Measurements from ENCODE around the gene CTSC. TPM values are rescaled to one million over a fixed set of nuclear protein-coding genes. Genes with fewer than 3 reads are reported as not detected.

The CTSC gene
- 20.3 TPM for total RNA-seq
- long read RNA-seq, full-length matches to known transcripts = 8 of 11 reads
- long read RNA-seq, partial matches to known transcripts = 0 of 11 reads
- long read RNA-seq, other reads (novel, unspliced or antisense) = 3 of 11 reads

DNA sequence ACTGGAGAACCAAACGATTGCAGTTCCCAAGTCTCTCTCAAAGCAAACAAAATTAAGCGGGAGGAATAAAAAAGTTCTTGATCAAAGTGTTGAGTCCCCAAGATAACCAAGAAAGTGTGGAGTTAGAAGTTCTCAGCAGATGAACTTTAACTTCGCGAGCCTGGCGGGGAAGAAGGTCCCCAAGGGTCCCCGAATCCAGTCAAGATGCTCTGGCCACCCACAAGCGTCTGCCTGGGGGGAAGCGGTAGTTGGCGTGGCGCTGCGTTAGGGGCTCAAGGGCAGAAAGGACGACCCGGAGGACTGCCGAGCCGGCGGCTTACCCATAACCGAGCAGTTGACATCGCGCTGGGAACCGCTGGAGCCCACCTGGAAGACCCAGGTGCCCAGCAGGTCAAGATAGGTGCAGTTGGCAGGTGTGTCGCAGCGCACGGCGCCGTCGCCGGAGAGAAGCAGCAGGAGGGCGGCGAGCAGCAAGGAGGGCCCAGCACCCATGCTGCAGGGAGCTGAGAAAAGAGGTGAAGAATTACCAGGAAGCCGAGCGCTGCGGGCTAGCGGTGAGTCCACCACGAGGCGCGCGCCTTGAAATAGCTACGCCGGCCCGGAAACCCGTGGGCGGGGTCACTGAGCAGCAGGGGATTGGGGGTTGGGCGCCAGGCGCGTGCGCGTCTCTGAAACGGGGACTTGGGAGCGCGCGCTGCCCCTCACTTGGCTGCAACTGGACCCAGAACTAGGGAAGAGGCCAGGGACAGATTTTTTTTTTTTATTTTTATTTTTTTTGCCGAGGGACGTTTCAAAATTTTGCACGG lies at the start of gene CTSC:
Gene CTSC, minus strand, starts transcription at position 556 of the 806 bp plus-strand sequence. Its CDS starts 64 bp downstream, at position 492.
- ATAC-seq = peak; percentile 98
- intact Hi-C loops (cut with micrococcal nuclease) = no loop called here
- peak; percentile 96 for DNase-seq

DNA sequence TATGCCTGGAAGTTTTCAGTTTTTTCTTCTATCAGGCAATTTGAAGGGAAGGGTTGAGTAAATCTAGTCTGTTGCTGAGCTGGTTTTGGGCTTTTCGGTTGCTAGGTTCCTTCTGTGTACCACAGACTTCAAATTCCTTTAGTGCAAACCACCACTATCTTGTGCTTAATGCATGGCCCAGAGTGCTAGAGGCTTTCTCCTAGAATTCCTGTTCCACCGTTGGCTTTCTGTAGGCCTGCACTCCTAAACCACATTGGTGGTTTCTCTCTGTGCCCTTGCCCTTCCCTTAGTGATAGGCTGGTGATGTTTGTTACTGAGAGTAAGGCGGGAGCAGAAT lies 47.1 kb upstream of the CTSC start:
- intact Hi-C loops (cut with micrococcal nuclease) = no loop called here
- DNase-seq = no peak
- ATAC-seq = no peak

DNA sequence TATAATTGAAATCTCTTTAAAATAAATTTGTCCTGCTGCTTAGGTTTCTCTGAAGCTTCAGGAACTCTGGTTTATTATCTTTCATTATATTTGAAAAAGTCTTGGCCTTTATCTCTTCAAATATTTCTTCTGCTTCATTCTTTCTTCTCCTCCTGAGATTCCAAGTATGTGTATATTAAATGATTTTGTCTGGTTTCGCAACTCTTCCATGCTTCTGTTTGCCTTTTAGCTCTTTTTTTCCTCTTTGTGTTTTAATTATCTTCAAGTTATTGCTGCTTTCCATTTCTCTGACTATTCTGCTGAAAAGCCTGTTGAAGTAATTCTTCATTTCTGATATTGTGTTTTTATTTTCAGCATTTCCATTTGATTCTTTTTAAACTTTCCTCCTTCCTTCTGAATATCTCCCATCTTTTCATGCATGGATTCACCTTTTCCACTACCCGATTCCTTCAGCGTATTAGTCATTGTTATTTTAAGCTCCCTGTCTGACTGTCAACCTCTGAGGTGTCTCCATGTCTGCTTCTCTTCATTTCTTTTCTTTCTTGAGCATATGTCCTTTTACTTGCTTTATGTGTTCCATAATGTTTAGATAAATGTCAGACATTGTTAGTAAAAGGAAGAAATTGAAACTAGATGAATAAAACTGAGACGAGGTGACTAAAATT lies 46.6 kb upstream of the CTSC start:
- intact Hi-C loops (cut with micrococcal nuclease) = no loop called here
- ATAC-seq (no peak), DNase-seq (no peak)

DNA sequence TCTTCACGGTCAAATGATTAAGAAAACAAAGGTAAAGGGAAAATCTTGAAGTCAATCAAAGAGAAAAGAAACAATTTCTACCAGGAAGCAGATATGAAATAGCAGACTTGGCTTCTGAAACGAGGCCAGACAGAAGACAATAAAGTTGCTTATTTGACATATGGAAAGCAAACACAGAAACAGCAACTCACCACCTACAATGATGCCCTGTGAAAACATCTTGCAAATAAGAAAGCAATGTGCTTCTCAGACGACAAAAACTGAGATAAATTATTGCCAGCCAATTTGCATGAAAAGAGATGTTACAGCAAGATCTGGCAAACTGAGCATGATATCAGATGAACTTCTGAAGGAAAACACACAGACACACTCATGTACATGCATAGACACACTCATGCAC lies 45.9 kb upstream of the CTSC start:
- intact Hi-C loops (cut with micrococcal nuclease) = no loop called here
- no peak for DNase-seq
- ATAC-seq = no peak

DNA sequence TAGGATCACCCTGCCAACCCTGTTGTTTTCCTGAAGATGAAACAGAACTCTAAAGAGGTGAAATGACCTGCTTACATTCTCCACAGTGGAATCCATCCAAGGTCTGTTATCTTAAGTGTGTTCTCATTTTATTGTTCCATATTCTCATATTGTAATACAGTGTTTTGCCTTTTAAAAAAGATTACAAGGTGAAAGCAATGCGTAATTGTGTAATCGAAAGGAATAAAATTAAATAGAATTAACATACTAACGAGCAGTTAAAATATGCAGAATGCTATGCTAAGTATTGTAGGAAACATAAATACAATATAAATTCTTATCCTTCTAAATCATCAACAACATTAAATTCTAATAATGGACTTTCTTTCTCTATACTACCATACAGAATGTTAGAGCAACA lies 41.6 kb upstream of the CTSC start:
- DNase-seq (no peak), ATAC-seq (no peak)
- intact Hi-C loops (cut with micrococcal nuclease) = no loop called here

DNA sequence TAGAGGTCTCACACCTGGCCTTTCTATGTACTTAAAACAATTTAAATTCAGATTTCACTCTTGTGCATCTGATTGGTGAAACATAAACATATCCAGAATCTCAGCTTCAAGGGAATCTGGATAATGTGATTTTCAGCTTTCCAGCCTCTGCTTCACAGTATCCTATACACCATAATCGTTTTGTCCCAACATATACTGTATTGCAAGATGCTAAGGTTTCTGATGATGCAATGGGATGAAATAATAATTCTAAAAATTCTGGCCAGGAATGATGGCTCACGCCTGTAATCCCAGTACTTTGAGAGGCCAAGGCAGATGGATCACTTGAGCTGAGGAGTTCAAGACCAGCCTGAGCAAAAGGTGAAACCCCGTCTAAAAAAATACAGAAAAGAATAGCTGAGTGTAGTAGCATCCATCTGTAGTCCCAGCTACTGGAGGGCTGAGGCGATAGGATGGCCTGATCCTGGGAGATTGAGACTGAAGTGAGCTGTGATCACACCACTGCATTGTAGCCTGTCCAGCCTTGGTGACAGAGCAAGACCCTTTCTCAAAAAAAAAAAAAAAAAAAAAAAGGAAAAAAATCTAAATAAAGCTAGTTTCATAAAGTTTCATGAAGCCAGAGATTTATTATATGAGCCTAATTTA lies 41.0 kb upstream of the CTSC start:
- DNase-seq = no peak
- ATAC-seq = no peak
- intact Hi-C loops (cut with micrococcal nuclease) = no loop called here

DNA sequence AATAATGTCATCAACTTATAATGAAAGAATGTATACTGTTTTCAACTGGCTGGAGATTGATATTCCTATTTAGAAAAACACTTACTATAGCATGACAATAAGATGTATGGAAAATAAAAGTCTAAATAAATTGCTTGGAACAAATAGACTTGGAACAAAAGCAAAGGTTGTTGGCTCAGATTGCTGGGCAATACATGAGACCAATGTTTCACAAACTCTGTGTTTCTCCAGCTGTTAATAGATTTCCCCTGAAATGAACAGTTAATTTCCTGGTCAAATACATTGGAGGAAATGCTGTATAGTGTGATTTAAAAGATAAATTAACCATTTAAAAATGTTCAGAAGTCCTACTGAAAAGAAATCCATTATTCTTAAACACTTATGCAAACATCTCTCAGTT lies 40.1 kb upstream of the CTSC start:
- no peak for DNase-seq
- intact Hi-C loops (cut with micrococcal nuclease) = no loop called here
- no peak for ATAC-seq

DNA sequence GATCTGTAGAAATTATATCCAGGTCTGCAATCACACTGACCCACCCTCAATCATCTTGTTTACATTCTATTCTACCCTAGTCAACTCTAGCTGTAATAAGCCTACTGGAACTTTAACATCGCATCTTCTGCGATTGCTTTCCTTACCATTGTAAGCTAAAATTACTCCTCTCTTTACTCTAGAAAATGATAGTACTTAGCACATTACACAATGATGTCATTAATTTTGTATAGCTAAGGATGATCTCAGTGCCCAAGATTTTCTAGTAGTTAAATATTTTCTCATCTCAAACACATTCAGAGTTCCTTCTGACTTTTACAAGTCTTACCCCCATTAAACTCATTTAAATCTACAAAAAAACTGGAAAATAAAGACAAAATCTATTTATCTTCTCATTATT lies 39.6 kb upstream of the CTSC start:
- DNase-seq (no peak), ATAC-seq (no peak)
- intact Hi-C loops (cut with micrococcal nuclease) = no loop called here

DNA sequence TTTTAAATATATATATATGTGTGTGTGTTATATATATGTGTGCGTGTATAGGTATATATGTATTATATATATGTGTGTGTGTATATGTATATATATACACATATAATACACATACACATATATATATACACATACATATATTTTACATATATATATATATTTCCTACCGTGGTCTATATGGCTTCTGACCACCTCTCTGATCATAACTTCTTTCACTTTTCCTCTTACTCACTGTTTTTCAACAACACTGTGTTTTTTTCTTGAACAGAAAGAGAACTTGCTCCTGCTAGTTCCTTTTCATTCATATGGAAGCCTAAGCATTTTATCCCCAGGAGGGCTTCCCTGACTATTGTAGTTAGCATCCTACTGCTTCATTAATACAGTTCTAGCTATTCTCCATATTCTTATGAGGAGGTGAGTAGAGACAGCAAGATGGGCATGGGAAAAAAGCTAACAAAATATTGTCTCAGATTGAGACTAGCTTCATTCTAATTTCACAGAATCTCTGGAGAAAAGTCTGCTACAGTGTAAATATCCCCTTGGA lies 38.5 kb upstream of the CTSC start:
- ATAC-seq (no peak), DNase-seq (no peak)
- intact Hi-C loops (cut with micrococcal nuclease) = no loop called here

DNA sequence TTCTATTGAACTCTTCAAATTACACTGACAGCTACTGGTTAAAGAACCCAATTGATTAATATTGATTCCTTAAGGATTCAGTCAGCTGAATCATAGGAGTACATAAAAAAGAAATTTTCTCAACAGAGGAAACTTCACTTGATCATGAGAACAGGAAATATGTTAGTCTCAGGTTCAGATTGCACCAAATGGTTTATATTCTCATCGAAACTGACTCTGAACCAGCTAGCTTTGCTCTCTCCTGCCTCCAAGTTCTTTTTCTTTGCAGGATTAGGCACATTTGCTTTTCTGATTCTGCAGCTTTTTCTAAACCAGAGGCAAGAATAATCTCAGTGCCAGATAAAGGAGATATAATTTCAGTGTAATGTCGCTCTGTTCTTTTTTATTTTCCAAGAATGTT lies 33.2 kb upstream of the CTSC start:
- no peak for ATAC-seq
- intact Hi-C loops (cut with micrococcal nuclease) = no loop called here
- no peak for DNase-seq

DNA sequence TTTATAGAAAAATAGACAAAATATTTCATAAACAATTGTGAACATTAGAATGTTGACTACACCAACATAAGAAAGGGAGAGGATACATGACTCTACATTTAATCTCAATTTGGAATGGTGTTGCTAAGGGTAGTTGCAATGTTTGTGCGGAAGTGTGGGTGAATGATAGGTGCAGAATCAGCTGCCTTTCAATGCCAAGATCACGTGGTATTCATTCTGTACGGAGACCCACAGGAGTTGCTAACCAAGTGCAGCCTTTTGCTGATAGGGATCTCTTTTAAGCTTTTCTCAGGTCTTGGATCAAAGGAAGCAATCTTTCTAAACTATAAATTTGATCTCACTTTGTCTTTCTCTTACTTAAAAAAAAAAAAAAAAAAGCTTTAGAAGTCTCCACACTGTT lies 29.8 kb upstream of the CTSC start:
- DNase-seq = no peak

DNA sequence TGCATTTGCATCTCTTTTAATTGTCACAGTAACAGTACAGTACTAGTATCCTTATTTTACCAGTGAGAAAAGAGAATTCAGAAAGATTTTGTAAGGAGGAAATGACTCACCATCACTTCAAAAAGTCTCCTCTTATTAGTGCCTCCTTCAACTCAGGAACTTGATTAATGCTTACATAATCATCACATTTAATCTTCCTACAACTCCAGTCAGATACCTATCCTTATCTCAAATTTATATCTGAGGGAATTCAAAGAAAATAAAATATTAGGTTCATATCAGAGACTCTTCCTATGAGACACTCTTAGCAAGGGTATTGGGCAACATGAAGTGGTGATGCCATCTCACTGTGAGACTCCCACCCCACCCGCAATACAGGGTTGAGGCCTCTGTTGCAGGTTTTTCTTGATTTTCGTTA lies 26.1 kb upstream of the CTSC start:
- intact Hi-C loops (cut with micrococcal nuclease) = no loop called here
- DNase-seq (no peak), ATAC-seq (no peak)

More for the DNA sequence above, 29.8 kb upstream of the CTSC start:
- intact Hi-C loops (cut with micrococcal nuclease) = no loop called here
- ATAC-seq = no peak

DNA sequence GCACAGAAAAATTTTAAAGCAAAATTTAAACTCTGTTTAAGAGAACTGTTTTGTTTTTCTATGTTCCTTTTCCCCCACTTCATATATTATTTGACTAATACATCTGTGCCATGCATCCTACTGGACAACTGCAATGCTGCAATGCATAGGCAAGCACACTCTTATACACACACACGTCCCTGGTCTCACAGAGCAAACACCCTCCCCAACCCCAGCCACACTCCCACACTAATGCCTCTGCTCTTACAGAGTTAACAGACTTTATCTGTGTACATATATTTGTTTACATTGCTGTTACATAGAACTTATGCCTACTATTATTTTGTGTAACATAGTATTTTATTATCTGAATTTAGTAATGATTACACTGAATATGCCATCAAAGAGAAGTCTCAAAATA lies 25.5 kb upstream of the CTSC start:
- DNase-seq = no peak
- intact Hi-C loops (cut with micrococcal nuclease) = no loop called here
- no peak for ATAC-seq

DNA sequence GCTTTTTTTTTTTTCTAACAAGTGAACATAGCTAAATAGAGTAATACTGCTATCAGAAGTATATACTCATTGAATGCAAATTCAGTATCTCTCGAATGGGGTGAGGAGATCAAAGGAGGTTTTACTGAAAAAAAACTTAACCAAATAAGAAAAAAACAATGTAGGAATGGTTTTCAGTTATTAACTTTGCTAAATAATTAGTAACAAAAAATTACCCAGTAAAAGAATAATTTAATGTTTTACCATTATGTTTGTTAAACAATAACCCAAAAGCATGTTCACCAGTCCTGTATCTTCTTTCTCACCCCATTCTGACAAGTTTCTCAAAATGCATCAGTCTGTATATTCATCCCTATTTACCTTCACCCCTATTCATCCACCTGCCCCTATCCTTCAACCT lies 22.6 kb upstream of the CTSC start:
- no peak for ATAC-seq

DNA sequence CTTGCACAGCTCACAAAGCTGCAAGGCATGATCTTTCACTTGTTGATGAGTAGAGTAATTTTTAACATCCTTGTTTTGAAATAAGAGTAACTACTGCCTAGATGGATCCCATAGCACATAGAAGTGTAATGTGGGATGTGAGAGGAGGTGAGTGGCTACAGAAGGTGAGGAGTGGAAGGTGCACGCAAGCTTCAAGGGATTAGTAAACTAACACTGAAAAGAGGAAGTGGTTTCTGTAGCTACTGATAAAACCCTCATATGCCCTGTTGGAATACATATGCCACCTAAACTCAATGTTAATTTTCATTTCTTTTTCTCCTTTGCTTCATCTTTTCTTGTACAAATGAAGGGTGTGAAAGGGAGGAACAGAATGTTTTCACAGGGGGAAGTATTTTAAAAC lies 22.0 kb upstream of the CTSC start:
- intact Hi-C loops (cut with micrococcal nuclease) = no loop called here
- DNase-seq (no peak), ATAC-seq (no peak)

More for the DNA sequence above, 22.6 kb upstream of the CTSC start:
- no peak for DNase-seq
- intact Hi-C loops (cut with micrococcal nuclease) = no loop called here

DNA sequence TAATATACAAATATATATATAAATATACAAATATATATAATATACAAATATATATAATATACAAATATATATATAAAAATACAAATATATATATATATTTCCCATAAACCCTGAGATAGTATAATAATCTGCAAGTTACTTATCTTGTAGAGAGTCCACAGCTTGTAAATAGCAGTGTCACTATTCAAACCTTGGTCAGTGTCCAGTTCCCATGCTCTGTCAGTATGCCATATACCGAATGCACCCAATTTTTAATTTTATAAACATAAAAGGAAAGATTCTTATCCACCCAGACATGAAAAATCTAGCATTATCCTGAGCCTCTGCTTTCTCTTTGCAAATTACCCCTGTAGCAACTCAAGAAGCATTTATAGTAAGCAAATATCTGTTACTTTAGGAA lies 21.6 kb upstream of the CTSC start:
- ATAC-seq = no peak
- DNase-seq = no peak
- intact Hi-C loops (cut with micrococcal nuclease) = no loop called here

DNA sequence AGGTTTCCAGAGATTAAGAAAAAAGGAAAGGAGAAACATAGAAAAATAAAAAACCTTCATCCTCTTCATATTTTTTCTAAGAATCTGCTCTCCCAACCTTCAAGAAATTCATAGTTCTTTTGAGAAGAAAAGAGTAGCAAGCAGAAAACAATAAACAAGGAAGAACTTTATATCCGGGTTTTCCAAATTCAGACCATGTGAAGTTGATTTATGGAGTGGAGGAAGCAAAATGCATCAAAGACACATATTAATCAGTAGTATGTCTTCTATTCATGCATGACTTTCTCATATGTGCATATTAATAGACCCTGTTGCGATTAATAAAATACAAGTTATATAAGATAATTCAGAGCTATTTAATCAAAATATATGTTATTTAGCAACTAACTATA lies 20.5 kb upstream of the CTSC start:
- ATAC-seq = no peak
- no peak for DNase-seq
- intact Hi-C loops (cut with micrococcal nuclease) = no loop called here

DNA sequence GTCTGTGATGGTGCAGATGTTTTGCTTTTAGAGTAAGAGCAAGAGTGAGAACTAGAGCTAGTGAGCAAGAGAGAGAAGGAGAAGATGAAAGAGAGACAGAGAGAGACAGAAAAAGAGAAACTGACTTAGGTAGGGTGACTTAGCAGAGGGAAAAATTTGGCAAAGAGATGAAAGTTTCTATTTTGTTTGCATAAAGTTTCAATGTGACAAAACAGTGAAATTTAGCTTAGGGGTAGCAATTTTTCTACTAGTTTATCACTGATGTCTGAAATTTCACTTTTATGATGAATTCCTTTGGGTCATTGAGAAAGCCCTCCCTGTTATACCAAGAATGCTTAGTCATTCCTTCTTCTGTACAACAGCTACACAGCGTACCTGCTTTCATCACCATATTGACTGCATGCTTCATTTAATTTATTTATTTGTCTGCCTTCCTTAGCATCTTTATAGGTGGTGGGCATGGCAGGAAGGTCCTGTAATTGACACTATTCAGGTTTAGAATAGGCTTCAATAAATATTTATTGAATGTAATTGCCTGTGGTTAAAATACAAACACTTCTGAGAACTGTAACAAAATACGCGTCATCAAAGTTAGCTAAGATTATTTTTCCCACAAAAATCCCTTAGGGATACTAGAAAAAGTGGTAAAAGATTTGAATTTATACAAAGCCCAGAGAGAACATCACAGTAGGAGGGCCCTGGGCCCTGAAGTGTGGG lies 19.9 kb upstream of the CTSC start:
- ATAC-seq (peak; percentile 41), DNase-seq (no peak)
- intact Hi-C loops (cut with micrococcal nuclease) = no loop called here

DNA sequence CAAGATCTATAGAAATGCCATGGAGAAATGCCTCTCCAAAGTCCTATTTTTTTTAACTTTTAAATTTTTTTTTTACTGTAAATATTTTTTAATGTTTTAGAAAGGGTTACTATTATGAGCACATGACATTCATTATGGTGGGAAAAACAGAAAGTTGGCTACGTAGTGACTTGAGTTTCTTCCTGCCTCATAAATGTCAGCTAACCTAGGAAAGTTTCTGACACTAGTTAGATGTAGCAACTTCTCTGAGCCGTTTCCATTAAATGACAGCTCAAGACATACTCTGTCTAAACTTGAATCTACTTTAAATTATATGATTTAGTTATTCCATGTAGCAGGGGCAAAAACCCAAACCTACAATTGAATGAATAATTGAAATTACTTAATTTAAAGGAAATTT lies 18.4 kb upstream of the CTSC start:
- intact Hi-C loops (cut with micrococcal nuclease) = no loop called here
- DNase-seq (no peak), ATAC-seq (no peak)

DNA sequence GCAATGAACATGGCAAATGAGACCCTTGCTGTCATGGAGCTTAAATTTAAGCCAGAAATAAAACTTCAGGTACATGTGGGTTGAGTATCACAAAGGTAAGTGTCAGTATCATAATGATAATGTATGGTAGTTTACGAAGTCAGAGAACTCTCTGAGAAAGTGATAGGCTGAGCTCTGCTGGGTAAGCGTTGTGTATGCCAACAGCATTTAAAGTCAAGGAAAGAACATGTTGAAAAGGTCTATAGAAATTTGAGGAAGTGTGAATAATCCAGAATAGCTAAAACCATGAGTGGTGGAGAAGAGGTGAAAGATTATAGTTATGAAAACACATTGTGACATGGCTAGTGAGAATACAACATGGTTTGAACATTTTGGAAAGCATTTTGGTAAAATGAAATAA lies 17.4 kb upstream of the CTSC start:
- DNase-seq (no peak), ATAC-seq (no peak)
- intact Hi-C loops (cut with micrococcal nuclease) = no loop called here
